K562 (cell line): ENCODE data around the gene FAM217B. TPM values are rescaled to one million over a fixed set of nuclear protein-coding genes. Genes with fewer than 3 reads are reported as not detected.

Source experiments
- CTBP1 ChIP-seq: fragments of 450-650 bp; IDR thresholded peaks from 2 replicates; pipeline ENCODE4 v1.6.1; 2016; ENCODE audit warnings: borderline replicate concordance
- MECOM ChIP-seq: fragments of 250-450 bp; sonication (Bioruptor Pico); IDR thresholded peaks from 2 replicates; pipeline ENCODE4 v1.8.0; 2022; ENCODE audit warnings: inconsistent platforms
- TBP ChIP-seq: optimal IDR thresholded peaks from 2 replicates; pipeline ENCODE3; 2011; ENCODE audit warnings: low read depth, low read length, improper control_type of control experiment
- ZNF76 ChIP-seq: fragments of 250-450 bp; sonication (Bioruptor Pico); IDR thresholded peaks from 2 replicates; pipeline ENCODE4 v1.4.0; 2020; ENCODE audit warnings: mild to moderate bottlenecking, moderate library complexity, borderline replicate concordance
- polyA plus RNA-seq, 8 experiments: library from polyadenylated mRNA; depleted of rRNA in 4 of 8; stranded (reverse) in 5 of 8; unstranded in 3 of 8; fragments of >200 nt; fragmentation: Nextera tagmentation in 2 of 8; fragmentation: Illumina TruSeq in 1 of 8; extraction: Ambion mirVana in 2 of 8; extraction: Trizol in 1 of 8; gene quantifications; 2 replicates each; pipeline versions ENCODE4 v1.2.1 to v1.2.3, GENCODE V29; 2011 to 2014; ENCODE audit warnings: inconsistent platforms in 1 of 8, missing spikeins in 1 of 8
- total RNA-seq, 7 experiments: library from RNA; depleted of rRNA in 6 of 7; stranded (reverse); fragments of >200 nt in 6 of 7; fragmentation: Illumina TruSeq in 2 of 7; extraction: Trizol in 2 of 7; gene quantifications; 2 replicates each; pipeline versions ENCODE4 v1.2.1 to v1.2.3, GENCODE V29; 2011 to 2021; ENCODE audit warnings: low replicate concordance in 1 of 7
- TF ChIP-seq, protein P1 (sequence below), 2 experiments: fragments of 450-650 bp; IDR thresholded peaks; 2 replicates each; pipeline ENCODE4 v1.6.1; 2016; ENCODE audit warnings: mild to moderate bottlenecking in 2 of 2, borderline replicate concordance in 1 of 2, low read depth in 1 of 2, moderate library complexity in 1 of 2
- TF ChIP-seq, protein P2 (sequence below), 2 experiments: fragments of 450-650 bp; IDR thresholded peaks; 2 replicates each; pipeline ENCODE4 v1.6.1; 2018; ENCODE audit warnings: mild to moderate bottlenecking in 2 of 2, low read depth in 1 of 2; ENCODE audit not compliant: partially characterized antibody in 2 of 2
- TF ChIP-seq, protein P3 (sequence below): fragments of 250-450 bp; sonication (Bioruptor Pico); IDR thresholded peaks from 2 replicates; pipeline ENCODE4 v1.4.0; 2020
- TF ChIP-seq, protein P4 (sequence below): fragments of 450-650 bp; conservative IDR thresholded peaks from 2 replicates; pipeline ENCODE4 v1.6.1; 2016; ENCODE audit warnings: missing genetic modification characterization, low read depth, mild to moderate bottlenecking, control low read depth, missing compliant biosample characterization

FAM217B gene
- total and polyA plus RNA-seq, 9 of the 15 experiments (the other 6 are each of a cell fraction or from before 2014, with no cell fraction given), result 4.8 to 11.4 (median 6.9) TPM

DNA sequence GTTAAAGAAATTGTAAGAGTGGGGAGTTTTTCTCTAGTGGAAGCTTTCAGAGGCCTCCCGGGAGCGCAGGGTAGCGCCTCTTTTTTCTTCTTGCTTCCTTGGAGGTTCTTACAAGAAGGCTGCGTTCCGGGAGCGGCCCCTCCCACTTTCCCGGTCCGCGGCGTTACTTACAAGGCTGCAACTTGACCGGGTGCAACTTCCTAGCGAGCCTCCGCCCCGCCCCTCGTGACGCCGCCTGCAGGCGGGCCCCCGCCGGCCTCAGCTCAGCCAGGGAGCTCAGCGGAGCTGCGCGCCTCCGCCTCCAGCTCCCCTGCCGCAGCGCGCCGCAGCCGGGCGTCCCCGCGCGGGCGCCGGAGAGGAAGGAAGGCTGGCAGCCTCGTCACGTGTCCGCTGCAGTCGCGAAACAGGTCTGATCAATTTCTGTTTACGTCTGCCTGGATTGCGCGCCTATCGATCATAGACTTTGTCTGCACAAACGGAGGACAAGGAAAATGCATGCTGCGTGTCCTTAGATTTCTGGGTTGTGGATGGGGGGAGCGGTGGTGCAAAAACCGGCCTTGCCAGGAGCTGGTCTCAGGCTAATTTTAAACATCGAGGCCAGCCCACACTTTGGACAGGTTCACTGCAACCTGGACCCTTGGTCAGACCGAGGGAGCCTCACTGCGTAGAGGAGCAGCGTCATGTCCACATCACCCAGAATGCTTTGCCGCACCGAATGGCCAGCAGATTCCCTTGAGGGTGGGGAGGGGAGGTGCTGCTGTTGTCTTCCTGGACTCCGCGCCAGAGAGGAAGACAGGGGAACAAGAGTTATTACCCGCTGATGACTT lies at the start of gene FAM217B, which contains the start of gene PPP1R3D (continued):
- TF ChIP-seq, protein P1, sequence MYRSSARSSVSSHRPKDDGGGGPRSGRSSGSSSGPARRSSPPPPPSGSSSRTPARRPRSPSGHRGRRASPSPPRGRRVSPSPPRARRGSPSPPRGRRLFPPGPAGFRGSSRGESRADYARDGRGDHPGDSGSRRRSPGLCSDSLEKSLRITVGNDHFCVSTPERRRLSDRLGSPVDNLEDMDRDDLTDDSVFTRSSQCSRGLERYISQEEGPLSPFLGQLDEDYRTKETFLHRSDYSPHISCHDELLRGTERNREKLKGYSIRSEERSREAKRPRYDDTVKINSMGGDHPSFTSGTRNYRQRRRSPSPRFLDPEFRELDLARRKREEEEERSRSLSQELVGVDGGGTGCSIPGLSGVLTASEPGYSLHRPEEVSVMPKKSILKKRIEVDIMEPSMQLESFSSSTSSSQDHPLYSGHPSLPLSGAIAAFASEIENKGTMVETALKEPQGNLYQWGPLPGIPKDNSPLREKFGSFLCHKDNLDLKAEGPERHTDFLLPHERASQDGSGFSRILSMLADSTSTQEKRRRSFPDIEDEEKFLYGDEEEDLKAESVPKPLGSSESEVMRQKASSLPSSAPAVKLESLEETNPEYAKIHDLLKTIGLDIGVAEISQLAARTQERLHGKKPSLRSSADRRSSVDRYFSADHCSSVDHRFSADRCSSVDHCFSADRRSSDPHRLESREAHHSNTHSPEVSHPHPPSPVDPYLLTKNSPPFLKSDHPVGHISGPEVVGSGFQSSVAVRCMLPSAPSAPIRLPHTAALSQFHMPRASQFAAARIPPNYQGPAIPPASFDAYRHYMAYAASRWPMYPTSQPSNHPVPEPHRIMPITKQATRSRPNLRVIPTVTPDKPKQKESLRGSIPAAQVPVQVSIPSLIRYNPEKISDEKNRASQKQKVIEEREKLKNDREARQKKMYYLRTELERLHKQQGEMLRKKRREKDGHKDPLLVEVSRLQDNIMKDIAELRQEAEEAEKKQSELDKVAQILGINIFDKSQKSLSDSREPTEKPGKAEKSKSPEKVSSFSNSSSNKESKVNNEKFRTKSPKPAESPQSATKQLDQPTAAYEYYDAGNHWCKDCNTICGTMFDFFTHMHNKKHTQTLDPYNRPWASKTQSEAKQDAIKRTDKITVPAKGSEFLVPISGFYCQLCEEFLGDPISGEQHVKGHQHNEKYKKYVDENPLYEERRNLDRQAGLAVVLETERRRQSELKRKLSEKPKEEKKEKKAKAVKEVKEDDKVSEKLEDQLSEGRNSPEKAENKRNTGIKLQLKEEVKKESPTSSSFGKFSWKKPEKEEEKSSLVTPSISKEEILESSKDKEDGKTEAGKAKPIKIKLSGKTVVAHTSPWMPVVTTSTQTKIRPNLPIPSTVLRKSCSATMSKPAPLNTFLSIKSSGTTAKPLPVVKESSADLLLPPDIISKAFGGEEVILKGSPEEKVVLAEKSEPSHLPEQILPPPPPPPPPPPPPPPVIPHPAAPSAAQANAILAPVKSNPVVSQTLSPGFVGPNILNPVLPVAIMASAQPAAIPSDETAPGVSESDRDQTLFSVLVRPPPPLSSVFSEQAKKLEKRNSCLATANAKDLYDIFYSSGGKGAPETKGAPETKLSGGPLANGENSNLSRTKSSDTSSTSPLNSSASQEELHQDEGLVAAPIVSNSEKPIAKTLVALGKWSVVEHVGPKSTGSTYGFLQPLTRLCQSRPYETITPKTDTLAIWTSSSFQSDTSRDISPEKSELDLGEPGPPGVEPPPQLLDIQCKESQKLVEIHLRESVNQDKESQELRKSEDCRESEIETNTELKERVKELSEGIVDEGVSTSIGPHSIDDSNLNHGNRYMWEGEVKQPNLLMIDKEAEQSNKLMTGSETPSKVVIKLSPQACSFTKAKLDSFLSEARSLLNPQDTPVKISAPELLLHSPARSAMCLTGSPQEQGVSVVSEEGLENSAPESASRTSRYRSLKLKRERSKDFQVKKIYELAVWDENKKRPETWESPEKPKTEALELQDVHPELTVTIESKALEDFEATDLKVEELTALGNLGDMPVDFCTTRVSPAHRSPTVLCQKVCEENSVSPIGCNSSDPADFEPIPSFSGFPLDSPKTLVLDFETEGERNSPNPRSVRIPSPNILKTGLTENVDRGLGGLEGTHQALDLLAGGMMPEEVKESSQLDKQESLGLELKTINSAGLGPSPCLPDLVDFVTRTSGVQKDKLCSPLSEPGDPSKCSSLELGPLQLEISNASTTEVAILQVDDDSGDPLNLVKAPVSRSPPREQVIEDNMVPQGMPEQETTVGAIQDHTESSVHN (IDR thresholded peaks at IDR 0.05; ENCODE audit: borderline replicate concordance in 1 of 2, low read depth in 1 of 2), result no peak
- peak; percentile 85 for TF ChIP-seq CTBP1
- TF ChIP-seq, protein P2, sequence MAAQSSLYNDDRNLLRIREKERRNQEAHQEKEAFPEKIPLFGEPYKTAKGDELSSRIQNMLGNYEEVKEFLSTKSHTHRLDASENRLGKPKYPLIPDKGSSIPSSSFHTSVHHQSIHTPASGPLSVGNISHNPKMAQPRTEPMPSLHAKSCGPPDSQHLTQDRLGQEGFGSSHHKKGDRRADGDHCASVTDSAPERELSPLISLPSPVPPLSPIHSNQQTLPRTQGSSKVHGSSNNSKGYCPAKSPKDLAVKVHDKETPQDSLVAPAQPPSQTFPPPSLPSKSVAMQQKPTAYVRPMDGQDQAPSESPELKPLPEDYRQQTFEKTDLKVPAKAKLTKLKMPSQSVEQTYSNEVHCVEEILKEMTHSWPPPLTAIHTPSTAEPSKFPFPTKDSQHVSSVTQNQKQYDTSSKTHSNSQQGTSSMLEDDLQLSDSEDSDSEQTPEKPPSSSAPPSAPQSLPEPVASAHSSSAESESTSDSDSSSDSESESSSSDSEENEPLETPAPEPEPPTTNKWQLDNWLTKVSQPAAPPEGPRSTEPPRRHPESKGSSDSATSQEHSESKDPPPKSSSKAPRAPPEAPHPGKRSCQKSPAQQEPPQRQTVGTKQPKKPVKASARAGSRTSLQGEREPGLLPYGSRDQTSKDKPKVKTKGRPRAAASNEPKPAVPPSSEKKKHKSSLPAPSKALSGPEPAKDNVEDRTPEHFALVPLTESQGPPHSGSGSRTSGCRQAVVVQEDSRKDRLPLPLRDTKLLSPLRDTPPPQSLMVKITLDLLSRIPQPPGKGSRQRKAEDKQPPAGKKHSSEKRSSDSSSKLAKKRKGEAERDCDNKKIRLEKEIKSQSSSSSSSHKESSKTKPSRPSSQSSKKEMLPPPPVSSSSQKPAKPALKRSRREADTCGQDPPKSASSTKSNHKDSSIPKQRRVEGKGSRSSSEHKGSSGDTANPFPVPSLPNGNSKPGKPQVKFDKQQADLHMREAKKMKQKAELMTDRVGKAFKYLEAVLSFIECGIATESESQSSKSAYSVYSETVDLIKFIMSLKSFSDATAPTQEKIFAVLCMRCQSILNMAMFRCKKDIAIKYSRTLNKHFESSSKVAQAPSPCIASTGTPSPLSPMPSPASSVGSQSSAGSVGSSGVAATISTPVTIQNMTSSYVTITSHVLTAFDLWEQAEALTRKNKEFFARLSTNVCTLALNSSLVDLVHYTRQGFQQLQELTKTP (IDR thresholded peaks at IDR 0.05; ENCODE audit: low read depth in 1 of 2, partially characterized antibody in 2 of 2), result peak in 1 of 2 experiments; percentile 53
- TF ChIP-seq MECOM (CRISPR knock-in tag), result peak; percentile 49; the same call in 1 of the 2 replicates
- TF ChIP-seq TBP, result peak; percentile 47
- TF ChIP-seq, protein P3, sequence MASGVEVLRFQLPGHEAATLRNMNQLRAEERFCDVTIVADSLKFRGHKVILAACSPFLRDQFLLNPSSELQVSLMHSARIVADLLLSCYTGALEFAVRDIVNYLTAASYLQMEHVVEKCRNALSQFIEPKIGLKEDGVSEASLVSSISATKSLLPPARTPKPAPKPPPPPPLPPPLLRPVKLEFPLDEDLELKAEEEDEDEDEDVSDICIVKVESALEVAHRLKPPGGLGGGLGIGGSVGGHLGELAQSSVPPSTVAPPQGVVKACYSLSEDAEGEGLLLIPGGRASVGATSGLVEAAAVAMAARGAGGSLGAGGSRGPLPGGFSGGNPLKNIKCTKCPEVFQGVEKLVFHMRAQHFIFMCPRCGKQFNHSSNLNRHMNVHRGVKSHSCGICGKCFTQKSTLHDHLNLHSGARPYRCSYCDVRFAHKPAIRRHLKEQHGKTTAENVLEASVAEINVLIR, result peak; percentile 47
- TF ChIP-seq ZNF76, result no peak
- TF ChIP-seq, protein P4, sequence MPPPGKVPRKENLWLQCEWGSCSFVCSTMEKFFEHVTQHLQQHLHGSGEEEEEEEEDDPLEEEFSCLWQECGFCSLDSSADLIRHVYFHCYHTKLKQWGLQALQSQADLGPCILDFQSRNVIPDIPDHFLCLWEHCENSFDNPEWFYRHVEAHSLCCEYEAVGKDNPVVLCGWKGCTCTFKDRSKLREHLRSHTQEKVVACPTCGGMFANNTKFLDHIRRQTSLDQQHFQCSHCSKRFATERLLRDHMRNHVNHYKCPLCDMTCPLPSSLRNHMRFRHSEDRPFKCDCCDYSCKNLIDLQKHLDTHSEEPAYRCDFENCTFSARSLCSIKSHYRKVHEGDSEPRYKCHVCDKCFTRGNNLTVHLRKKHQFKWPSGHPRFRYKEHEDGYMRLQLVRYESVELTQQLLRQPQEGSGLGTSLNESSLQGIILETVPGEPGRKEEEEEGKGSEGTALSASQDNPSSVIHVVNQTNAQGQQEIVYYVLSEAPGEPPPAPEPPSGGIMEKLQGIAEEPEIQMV, result peak; percentile 70
